ENCODE measurements around the gene BTBD9.

DNA sequence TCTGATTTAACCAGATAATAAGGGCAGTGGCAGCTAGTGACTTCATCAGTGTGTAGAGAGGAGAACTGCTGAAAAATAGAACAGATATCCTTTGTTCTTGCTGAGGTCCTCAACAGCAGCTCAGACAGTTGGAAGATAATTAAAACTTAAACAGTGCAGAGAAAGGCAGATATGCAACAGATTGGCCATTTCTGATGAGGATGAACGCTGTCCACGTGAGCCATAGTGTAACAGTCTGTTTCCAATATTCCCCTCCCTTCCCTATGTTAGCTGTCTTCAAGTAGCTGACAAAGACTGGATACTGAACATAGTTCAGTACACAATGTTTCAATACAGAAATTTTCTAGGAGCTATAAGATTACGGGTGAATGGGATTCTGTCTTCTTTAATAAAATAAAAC lies 291.4 kb downstream of the BTBD9 start:
- TF ChIP-seq, protein P1, sequence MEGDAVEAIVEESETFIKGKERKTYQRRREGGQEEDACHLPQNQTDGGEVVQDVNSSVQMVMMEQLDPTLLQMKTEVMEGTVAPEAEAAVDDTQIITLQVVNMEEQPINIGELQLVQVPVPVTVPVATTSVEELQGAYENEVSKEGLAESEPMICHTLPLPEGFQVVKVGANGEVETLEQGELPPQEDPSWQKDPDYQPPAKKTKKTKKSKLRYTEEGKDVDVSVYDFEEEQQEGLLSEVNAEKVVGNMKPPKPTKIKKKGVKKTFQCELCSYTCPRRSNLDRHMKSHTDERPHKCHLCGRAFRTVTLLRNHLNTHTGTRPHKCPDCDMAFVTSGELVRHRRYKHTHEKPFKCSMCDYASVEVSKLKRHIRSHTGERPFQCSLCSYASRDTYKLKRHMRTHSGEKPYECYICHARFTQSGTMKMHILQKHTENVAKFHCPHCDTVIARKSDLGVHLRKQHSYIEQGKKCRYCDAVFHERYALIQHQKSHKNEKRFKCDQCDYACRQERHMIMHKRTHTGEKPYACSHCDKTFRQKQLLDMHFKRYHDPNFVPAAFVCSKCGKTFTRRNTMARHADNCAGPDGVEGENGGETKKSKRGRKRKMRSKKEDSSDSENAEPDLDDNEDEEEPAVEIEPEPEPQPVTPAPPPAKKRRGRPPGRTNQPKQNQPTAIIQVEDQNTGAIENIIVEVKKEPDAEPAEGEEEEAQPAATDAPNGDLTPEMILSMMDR (IDR thresholded peaks at IDR 0.05), result no peak
- no peak for TF ChIP-seq POLR2A (IDR thresholded peaks at IDR 0.05)

Measured in vagina (tissue), 2 donors.